Effector CD8-positive, alpha-beta T cell (primary cell): ENCODE measurements around the gene MAML3.

Experiments used
- DNase-seq: peaks from one replicate; lab custom pipeline; 2025; lab: John Stamatoyannopoulos, UW

Gene MAML3

DNA sequence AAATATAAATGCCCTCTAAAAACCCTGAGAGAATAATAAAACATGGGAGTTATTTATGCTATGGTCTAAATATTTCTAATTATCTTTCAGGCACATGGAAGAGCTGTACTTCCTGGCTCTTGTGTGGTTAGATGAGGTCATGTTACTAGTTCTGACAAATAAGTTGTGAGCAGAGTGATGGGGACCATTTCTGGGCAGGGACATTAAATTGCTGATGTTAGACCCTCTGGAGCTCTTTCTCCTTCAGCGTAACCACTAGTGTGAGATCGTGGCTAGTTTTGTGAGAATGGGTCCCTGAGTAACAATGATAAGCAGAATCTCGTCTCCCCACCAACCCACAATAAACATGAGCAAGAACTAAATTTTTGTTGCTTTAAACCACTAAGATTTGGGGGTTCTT lies 108.0 kb downstream of the MAML3 start:
- no peak for DNase-seq

DNA sequence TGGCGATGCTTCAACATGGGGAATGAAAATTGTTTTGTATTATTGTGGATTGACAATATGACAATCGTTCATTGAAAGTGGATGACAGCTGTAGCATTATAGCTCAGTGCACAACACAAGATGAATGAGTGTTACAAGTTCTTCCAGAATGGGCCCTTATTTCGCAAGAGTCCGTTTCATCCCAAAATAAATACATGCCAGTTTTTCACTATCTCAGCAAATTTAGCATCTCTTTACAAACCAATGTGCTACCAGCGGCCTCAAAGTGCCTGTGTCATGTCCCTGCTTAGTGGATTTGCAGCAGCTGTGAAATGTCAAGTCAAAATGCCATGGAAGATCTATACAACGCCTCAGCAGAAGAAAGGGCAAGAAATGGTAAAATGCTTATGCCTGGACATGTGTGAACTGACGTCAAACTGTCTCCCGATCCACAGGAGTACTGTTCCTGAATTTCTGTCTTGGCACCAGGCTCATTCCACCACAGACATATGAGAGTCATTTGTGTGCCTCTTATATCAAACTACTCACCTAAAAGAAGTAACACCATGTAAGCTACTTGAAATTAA lies 109.6 kb downstream of the MAML3 start:
- DNase-seq = no peak

DNA sequence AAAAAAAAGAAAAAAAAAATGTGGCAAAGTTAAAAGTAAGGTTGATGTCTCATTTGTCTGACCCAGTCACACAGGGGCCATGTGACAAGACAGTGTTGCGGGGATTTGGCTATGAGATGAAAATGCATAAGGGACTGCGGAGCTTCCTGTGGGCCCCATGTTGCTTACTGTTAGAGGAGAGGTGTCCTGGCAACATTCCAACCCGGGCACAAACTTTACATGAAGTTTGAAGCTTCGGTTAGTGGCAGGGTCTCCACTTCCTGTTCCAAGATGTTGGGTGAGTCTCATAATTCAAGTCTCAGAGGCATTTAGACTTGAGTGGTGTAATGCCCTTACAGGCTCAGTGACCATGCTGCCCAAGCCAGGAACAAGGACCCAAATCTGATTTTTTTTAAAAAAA lies 111.3 kb downstream of the MAML3 start:
- DNase-seq = no peak

DNA sequence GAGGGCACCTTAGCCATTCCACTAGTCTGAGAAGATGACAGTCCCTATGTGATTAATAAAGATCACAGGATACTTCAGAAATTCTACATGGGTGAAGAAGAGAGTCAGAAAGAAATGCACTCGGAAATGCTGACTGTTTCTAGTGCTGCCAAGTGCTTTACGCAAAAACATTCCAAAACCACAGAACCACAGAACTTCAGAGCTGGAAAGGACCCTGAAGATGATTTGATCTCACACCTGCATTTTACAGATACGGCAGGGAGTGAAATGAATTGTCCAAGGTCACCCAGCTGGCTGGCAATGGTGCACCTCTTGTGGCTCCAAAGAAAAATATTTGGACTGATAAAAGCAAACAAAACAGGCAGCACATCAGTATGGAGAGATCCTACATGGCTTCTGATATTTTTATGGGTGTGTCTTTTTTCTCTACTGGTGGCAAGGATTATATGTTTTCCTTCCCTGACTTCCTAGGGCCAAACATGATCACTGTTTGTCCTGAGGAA lies 115.9 kb downstream of the MAML3 start:
- no peak for DNase-seq

DNA sequence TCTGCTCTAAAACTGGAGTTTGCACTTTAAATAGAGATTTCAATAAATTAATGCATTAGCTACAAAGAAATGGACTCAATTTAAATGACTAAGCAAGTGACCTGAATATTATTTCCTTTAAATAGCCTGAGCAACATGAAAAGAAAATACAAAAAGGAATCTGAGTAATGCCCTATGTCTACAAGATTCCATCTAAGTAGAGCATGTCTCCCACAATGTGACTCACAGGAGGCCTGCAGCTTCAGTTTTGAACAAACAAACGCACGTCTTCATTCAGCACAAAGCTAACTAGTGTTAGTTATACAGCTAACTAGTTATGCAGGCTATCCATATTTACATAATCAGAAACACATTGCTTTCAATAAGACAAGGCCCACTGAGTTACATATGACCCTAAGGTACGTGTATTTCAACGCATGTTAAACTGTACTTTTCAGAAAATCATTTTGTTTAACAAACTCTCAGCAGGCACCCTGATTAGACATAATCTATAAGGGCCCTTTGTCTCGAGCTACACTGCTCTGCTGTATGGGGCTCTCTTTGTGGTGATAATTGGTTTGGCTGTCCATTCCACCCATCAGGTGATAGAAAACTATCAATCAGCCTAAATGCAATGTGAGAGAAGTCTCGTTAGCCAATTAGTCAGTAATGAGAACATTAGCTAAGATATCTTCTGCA lies 116.5 kb downstream of the MAML3 start:
- no peak for DNase-seq

DNA sequence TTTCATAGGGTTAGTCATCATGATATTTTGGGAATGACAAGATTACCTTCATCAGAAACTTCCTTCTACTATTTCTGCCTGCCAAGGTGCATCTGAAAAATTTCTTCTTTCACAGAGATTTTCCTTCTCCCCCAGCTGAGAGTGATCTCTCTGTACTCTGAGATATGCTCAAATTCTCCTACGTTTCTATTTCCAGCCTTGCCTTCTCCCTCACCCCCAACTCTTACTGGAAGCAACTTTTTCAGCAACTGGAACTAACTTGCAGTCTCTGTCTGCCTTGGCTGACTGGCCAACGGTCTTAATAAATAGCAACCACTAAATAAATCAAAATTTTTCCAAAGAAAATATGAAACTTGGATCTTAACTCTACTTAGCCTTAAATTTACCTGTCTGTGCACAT lies 122.3 kb downstream of the MAML3 start:
- no peak for DNase-seq

DNA sequence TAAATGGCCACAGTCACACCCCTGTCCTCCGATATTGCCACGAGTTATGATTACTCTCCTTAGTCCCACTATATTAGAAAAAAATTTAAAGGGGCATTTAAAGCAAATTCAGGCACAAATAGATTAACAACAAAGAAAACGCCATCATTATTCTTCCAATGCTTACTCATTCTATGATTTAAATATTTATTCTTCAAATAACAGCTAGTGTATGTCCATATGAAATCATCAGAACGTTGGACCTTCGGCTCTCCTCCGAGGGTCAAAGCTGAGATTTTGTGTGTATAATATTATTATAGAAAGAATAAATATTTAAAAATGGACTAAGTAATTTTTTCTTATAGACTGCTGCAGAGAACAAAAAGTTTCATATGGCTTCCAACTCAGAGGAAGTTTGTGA lies 122.9 kb downstream of the MAML3 start:
- no peak for DNase-seq

DNA sequence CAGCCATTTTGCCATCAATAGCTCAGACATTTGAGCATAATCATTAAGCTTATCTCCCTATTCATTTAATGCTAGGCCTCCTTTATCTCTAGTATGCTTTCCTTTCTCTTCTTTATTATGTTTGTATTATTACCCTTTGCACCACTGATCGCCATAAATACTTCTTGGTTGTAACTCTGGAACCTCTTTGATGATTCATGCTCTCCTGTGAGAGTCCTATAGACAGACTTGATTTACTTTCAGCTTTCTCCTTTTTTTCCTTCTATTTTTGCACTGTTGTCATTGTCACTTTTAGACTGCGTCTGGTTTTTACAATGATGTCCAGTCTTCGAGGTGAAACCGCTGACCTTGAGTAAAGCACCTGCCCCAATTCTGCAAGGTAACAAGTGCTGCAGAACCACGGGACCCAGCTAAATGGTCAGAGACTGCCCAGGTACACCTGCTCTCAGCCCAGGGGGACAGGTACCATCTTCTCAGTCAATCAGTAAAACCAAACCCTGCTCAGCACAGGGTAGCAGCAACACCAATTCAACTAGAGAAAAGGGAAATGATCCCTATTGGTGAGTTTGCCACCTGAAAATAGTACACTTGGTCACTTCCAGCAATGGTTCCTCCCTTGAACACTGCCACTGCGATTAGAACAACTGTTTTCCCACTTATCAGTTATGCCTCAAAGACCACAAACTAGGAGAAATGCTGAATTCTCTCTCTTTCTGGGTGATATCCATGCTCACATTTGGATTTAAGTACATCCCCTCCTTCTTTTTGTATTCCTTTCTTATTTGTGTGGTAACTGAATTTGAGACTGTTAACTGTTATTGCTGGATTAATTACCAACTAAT lies 125.1 kb downstream of the MAML3 start:
- no peak for DNase-seq

DNA sequence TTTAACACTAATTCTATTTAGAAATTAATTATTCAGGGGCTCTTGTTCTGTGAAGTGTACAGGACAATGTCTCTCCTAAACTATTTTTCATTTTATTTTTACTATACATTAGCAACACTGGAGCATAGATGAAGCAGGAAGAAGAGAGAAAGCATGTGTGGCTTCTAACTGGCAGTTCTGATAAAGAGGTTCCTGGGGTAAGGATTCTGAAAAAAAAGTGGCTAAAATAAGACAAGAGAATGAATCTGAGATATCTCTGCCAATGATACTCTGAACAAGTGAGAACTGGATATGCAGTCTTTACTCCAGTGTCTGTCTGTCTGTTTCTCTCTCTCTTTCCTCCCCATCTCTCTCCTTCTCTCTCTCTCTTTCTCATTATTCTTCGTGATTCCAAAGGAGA lies 125.9 kb downstream of the MAML3 start:
- DNase-seq = no peak

DNA sequence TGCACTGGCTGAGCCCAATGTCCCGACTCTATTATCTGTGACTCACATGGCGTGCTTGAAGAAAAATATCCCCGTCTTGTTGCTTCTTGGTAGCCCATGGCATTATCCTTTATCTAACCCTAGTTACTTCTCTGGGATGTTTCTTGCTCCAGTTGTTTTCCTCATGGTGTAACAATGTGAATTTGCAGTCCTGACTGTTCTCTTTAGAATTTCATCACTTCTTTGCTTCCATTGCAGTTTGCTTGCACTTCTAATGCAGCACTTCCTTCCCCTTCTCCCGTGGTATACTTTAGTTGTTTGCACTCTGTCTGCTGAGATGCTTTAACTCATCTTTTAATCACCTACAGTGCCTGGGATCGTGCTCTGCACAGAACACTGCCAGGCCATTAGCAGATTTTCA lies 126.9 kb downstream of the MAML3 start:
- DNase-seq = no peak

DNA sequence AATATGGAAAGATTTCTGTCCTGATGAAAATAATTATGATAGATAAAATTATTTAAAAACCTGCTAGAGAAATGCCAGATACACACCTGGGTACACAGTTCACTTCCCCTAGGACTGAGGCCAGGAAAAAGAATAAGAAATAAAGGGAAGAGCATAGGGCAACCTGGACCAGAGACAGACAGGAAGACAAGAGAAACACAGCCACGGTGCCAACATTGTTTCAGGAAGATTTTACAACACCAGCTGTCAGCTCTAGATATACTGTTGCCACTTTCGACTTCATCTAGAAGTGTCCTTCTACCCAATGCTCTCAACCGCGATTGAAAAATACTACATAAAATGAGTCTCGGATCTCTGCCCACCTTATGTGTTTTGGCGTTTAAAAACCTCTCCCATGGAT lies 128.5 kb downstream of the MAML3 start:
- no peak for DNase-seq

DNA sequence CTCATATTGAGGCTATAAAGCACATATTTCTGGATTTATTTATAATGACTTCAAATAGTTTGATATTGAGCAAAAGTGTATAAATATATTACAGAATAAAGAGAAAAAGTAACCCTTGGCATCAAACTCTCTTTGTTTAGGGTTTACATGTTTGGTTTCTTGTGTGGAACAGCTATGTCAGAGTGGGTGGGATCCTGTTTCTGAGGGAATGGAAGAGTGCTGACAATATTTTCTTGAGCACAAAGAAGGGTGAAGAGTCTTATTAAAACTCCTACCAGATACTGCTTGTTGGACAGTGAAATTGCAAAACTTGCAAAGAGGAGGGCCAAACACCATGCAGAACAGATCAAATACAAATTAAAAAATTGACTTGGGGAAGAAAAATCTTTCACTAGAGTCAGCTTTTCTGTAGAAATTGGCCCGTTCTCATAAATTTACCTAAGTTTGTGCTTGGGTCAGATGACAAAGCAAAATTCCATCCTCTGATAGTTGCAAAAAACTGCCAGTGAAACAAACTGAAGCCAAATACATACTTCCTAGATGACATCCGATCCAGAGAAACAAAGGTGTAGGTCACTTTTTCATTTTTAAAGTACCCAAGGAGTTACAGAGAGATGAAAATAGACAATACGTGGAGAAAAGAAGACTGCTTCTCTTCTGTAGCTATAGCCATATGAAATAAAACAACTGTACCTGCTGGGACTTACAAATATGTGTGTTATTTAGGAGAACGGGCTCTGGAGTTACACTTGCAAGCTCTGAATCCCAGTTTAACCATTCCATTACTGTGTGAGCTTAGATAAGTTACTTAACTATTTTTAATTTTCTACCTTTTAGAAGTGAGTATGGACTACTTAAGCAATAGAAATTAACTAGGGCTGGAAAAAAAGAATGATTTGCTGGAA lies 133.3 kb downstream of the MAML3 start:
- no peak for DNase-seq

DNA sequence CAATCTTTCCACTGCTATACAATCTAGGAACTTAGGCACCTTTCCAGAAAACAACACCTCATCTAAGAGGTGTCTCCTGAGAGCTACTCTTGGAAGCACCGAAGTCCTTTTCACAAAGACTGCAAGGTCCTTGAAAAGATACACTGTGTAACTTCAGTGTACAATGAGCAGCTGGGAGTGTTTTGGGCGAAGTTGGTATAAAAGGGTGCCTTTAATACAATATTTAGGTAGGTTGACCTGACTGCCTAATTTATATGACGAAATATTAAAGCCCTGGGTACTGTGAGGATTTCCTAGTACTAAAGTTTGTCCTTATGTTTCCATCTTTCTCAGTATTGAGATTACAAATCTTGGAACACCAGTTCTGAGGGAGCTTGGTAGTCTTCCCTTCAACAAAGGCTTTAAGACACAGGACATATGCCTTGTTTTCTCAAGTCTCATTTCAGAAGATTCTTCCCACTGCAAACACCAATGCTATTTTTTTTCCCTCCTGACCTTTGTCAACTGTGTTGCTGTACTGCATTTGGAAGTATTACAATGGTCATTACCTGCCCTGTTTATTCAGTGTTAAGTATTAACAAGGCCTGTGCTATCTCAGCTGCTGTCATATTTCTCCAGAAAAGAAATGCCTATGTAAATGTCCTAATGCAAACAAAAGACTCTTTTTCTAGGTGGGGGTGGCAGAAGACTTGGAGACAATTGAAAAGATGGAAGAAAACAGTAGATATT lies 134.2 kb downstream of the MAML3 start:
- DNase-seq = no peak

DNA sequence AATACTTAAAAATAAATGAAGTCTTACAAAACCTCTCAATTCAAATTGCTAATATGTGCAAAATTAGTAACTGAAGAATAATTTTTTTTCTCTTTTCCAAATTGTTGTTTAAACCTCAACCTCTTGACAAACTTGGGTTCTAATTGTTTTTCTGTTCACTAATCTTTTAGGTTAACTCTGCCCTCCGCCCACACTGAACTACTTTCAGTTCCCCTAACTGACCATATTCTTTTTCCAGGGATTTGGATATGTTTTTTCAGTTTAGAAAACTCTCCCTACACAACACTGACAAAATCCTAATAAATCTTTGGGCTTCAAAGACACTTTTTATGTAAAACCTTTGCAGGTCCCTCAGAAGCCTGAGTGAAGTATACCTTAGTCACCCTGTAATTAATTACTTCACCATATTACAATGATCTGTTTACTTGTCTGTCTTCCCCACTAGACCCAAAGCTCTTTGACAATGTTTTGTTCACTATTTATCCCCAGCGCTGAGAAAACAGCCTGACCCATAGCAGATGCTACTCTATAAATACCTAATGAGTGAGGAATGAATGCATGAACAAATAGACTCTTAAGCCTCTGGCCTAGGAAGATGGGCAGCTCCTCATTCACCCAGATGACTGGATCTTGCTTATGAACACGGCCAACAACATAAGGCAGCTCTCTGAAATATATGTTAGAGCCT lies 134.9 kb downstream of the MAML3 start:
- no peak for DNase-seq

DNA sequence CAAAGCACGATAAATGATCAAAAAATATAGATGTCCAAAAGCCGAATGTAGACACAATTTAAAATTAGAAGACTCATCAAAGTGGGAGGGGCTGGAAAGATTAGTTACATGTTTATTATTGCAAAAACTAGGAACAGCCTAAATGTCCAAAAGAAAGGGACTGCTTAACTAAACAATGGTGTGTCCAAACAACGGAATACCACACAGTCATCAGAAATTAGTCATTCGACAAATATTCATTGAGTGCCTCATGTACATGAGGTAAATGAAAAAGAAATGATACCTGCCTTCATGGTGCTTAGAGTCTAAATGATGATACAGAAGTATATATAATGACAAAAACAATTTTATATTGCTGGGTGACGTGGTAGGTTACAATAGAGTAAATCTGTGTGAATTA lies 139.7 kb downstream of the MAML3 start:
- no peak for DNase-seq

DNA sequence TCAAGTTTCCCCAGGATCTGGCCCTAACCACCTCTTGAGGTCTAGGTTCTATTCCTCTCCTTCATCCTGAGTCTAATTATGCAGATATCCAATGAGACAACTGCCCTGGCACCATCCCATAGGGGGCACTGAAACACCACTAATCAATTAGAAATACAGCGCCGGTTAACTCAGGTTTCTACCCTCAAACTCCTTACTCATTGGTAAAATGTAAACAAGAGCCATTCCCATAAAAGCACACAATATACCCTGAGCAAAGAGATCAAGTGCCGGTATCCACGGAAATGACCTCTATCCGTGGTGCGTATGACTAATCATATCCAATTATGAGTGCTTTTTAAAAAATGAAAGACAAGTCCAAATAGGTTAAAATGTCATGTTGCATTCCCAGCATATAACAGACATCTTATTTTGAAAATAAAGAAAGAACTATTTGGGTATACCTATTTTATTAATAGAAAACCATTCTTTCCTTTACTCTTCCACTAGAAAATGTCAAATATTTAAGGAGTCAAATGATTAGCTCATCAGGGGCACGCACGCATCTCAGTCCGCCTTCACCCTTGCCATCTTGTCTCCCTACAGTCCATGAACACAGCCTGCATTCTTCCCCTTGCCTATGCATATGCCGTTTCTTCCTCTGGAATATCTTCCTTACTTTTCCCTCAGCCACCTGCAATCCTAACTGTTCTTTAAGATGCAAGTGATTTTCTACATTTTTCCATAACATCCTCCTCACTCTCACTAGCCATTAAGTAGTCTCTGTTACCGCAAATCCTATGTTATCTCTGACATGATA lies 141.1 kb downstream of the MAML3 start:
- DNase-seq = peak; percentile 52

DNA sequence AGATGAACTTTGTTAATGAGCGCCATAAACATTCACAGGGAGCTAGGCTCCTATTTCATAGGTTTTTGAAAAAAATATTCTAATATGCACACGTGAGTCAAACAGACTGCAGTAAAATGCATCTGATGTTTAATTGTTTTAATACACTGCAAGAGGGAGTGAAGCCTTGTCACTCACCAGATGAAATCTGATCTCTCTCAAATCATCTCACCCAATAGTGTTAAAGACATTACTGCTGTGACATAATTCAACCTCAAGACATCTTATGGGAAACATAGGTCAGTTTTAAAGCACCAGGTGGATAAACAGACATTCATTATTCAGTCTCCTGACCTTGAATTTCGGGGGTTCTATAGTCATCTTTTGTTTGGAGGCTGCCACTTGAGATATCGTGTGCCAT lies 148.3 kb downstream of the MAML3 start:
- DNase-seq = no peak

DNA sequence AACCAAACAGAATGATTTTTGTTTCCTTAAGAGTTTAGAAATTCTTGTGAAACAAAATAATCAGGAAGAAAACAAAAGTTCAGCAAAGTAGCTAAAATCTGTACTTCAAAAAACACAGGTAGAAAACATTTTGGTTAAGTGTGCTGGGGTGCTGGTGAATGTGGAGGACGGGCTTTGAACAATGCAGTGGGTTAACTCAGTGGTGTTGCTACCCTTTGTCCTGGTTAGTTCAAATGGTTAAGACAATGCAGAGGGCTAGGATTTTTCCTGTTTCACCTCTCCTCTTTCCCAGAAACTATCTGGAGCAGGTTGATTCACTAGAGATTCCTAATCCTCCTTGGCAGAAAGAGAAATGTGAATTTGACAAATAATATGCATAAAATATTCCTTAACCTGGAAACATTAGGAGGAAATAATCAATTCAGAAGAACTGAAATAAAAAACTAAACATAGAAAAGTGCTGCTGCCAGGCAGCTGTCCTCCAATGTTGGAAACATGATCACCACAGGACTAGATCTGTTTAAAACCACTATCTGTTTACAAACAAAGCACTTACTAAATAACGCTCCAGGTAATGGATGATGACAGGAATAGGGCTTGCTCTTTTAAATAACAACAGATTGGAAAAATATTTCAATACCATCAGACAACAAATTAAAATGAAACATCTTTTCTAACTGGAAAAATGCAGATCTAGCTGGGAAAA lies 148.9 kb downstream of the MAML3 start:
- no peak for DNase-seq

DNA sequence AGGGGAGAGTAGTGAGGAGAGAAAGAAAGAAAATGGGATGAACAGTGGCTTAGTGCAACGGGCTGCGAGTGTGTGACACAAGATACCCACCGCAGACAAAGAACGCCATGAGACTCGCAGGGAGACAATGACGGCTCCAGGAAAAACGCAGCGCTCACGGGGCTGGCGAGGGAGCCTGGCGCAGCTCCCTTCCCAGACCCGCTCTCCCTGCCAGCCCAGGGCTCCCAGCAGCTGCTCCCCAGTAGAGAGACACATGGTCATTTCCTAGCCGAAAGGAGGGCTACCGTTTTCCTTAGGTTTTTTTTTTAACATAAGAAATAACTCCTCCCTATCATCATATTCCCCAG lies 149.5 kb downstream of the MAML3 start:
- DNase-seq = no peak
